ENCODE data around the gene METTL26. TPM values are rescaled to one million over a fixed set of nuclear protein-coding genes. Genes with fewer than 3 reads are reported as not detected.
A peak's percentile ranks its signal among the peaks of the same experiment; 100 is the strongest.

The METTL26 gene
- total and polyA plus RNA-seq, 10 of the 15 experiments (the other 5 are each of a cell fraction or from before 2014, with no cell fraction given), result 5.4 to 163 (median 79.3) TPM

GRCh38 chr16:641326-642188 lies 5.5 kb upstream of the METTL26 start, which contains the start of gene MCRIP2:
TSS of gene MCRIP2 (plus strand) at chr16:641828. CDS start at chr16:641992, 164 bp downstream.
- no TSS peak for BruUV-seq (replicated peaks)
- Histone ChIP-seq H3K27ac (ENCODE audit: control insufficient read depth, insufficient read depth) (peak within 1 kb of the TSS; percentile 83), H2AFZ (ENCODE audit: control insufficient read depth, low read depth, low read length) (peak within 1 kb of the TSS; percentile 74), H3K79me2 (ENCODE audit: control insufficient read depth, insufficient read depth, low read length) (peaks cover 30% of the 10 kb centered on the region), H3K9me3 (replicated peaks; ENCODE audit: control insufficient read depth, insufficient read depth, low read length) (no peaks in the 10 kb centered on the region), H3K36me3 (ENCODE audit: control insufficient read depth in 2 of 2, insufficient read depth in 2 of 2, low read length in 1 of 2) (no peaks in the 10 kb centered on the region; a peak in 2 of 4 replicates), H3K4me1 (ENCODE audit: control insufficient read depth, insufficient read depth, low read length) (peaks cover 13% of the 10 kb centered on the region), H4K20me1 (ENCODE audit: control insufficient read depth, insufficient read depth) (no peaks in the 10 kb centered on the region), H3K27me3 (replicated peaks in 1 of 2; ENCODE audit: control insufficient read depth in 2 of 2, insufficient read depth in 2 of 2, low read length in 1 of 2) (no peaks in the 10 kb centered on the region), H3K9ac (ENCODE audit: control insufficient read depth, insufficient read depth, low read length) (peak within 1 kb of the TSS; percentile 89), H3K4me2 (ENCODE audit: control insufficient read depth, insufficient read depth) (peak within 1 kb of the TSS; percentile 72), H3K4me3 (peak within 1 kb of the TSS; percentile 98)
- ChIA-PET SMC1A (ENCODE audit: uncharacterized antibody, unreplicated experiment) (no interaction called here), CTCF (interaction anchor here (1.0 kb wide), 1 partner anchor 163 kb away, joined by 3 read pairs; no protein-coding TSS in a partner anchor), POLR2A (no interaction called here), RAD21 (ENCODE audit: unreplicated experiment) (no interaction called here)
- intact Hi-C loops (cut with micrococcal nuclease; ENCODE audit: unreplicated experiment) (no loop called here), in situ Hi-C loops (cut with MboI) (no loop called here)
- peak; percentile 80 for ATAC-seq
- WGBS (ENCODE audit: insufficient coverage, insufficient replicate concordance, low lambda C conversion rate, missing lambda C conversion rate), result 2% methylated on average over 73 of the region's 81 CpGs
- peak; percentile 77 for FAIRE-seq
- DNase-seq (ENCODE audit: low read depth, low spot score), result peak; percentile 34
- peak; percentile 78 to 92; a peak in 3 of 4 replicates for TF ChIP-seq BHLHE40 (IDR thresholded peaks at IDR 0.05; ENCODE audit: borderline replicate concordance in 1 of 2, low read depth in 2 of 2, low read length in 1 of 2)
- peak; percentile 33 to 96 for TF ChIP-seq EGR1 (IDR thresholded peaks at IDR 0.05; ENCODE audit: borderline replicate concordance in 1 of 2, low read depth in 2 of 2, low read length in 2 of 2)
- TF ChIP-seq BACH1 (IDR thresholded peaks at IDR 0.05; ENCODE audit: borderline replicate concordance), result peak; percentile 70
- TF ChIP-seq SMARCA5 (IDR thresholded peaks at IDR 0.05), result peak; percentile 50; the same call in 1 of the 2 replicates
- TF ChIP-seq KLF5 (IDR thresholded peaks at IDR 0.05; ENCODE audit: partially characterized antibody), result peak; percentile 41
- TF ChIP-seq POLR2A (IDR thresholded peaks at IDR 0.05; ENCODE audit: low read depth, low read length), result peak; percentile 80
- TF ChIP-seq SREBF2 (IDR thresholded peaks at IDR 0.05; ENCODE audit: low read length), result no peak
- TF ChIP-seq PAX5 (IDR thresholded peaks at IDR 0.05; ENCODE audit: borderline replicate concordance, low read depth, low read length), result 0 out of 2 replicates have a peak, but pooled peaks have one; percentile 21
- peak; percentile 89 for TF ChIP-seq NR2F1 (conservative IDR thresholded peaks at IDR 0.05)
- TF ChIP-seq LARP7 (IDR thresholded peaks at IDR 0.05), result peak; percentile 87
- TF ChIP-seq ZNF687 (IDR thresholded peaks at IDR 0.05), result peak; percentile 39
- peak; percentile 54 for TF ChIP-seq SP1 (IDR thresholded peaks at IDR 0.05; ENCODE audit: low read depth, low read length)
- no peak for TF ChIP-seq TBL1XR1 (IDR thresholded peaks at IDR 0.05; ENCODE audit: low read depth, low read length)
- TF ChIP-seq IRF4 (IDR thresholded peaks at IDR 0.05; ENCODE audit: low read depth, low read length), result no peak
- peak; percentile 53; the same call in 2 of the 3 replicates for TF ChIP-seq POU2F2 (IDR thresholded peaks at IDR 0.05; ENCODE audit: borderline replicate concordance, low read depth, low read length)
- peak; percentile 67 for TF ChIP-seq HDAC6 (IDR thresholded peaks at IDR 0.05; ENCODE audit: unreplicated experiment)
- peak; percentile 68 for TF ChIP-seq SIN3A (IDR thresholded peaks at IDR 0.05; ENCODE audit: low read depth, low read length)
- TF ChIP-seq GABPA (IDR thresholded peaks at IDR 0.05; ENCODE audit: low read depth), result no peak
- TF ChIP-seq NR2C2 (IDR thresholded peaks at IDR 0.05; ENCODE audit: borderline replicate concordance, control insufficient read depth, insufficient read length, low read depth), result no peak
- TF ChIP-seq MAX (IDR thresholded peaks at IDR 0.05; ENCODE audit: low read depth, low read length), result peak; percentile 47; the same call in 1 of the 2 replicates

Measured in GM12878 (cell line).